Panc1 (cell line): ENCODE data around the gene ETV2.

Experiments used
- CTCF ChIP-seq: fragments of 450-650 bp; IDR thresholded peaks from 2 replicates; pipeline ENCODE4 v1.5.1; 2017; ENCODE audit warnings: mild to moderate bottlenecking
- POLR2AphosphoS5 ChIP-seq: IDR thresholded peaks from 2 replicates; pipeline ENCODE4 v1.6.1; 2012; ENCODE audit warnings: mild to moderate bottlenecking, low read depth, low read length, moderate library complexity

GRCh38 chr19:35669566-35669965, 28.0 kb downstream of the ETV2 start:
- no peak for TF ChIP-seq CTCF
- TF ChIP-seq POLR2AphosphoS5: no peak
